Testis (tissue), 3 donors: ENCODE results near the gene KCNH6. TPM values are rescaled to one million over a fixed set of nuclear protein-coding genes. Genes with fewer than 3 reads are reported as not detected.

Experiments used
- DNase-seq: peaks from one replicate; pipeline ENCODE4 v3.0.0-alpha.2; 2019
- H3K27ac ChIP-seq, 2 donors: fragments of 200-600 bp; sonication (generic); one replicate each; pipeline ENCODE4 v1.5.1; 2019
- H3K27me3 ChIP-seq: fragments of 200-600 bp; sonication (generic); one replicate; pipeline ENCODE4 v1.5.1; 2019
- H3K36me3 ChIP-seq: fragments of 200-600 bp; sonication (generic); one replicate; pipeline ENCODE4 v1.5.1; 2017; ENCODE audit warnings: low read depth; ENCODE audit errors: missing control alignments
- H3K4me1 ChIP-seq: fragments of 200-600 bp; sonication (generic); one replicate; pipeline ENCODE4 v1.5.1; 2019
- H3K4me3 ChIP-seq, 2 donors: fragments of 200-600 bp; sonication (generic); one replicate each; pipeline ENCODE4 v1.5.1; 2017 to 2019
- H3K9me3 ChIP-seq: fragments of 200-600 bp; sonication (generic); one replicate; pipeline ENCODE4 v1.5.1; 2017
- CTCF ChIP-seq, 3 experiments: fragments of 450-650 bp in 2 of 3; fragments of 200-600 bp in 1 of 3; sonication (generic) in 1 of 3; IDR thresholded peaks; one replicate each; pipeline ENCODE4 v1.5.1; 2016 to 2019; ENCODE audit warnings: antibody characterized with exemption in 3 of 3, mild to moderate bottlenecking in 2 of 3, moderate library complexity in 1 of 3
- POLR2A ChIP-seq: fragments of 450-650 bp; IDR thresholded peaks from one replicate; pipeline ENCODE4 v1.6.1; 2017; ENCODE audit warnings: antibody characterized with exemption, mild to moderate bottlenecking, moderate library complexity
- WGBS, 2 donors: methylation state at CpG; one replicate each; pipeline ENCODE4 v1.1.5; 2018; 5-methylcytosine and 5-hydroxymethylcytosine counted together
- intact Hi-C: fragments of 100-400 bp; cut with DNase I; formaldehyde crosslinking; loops from one replicate; pipeline ENCODE4 v1.15.1; 2023; ENCODE audit warnings: low total_unique reads
- polyA plus RNA-seq: library from polyadenylated mRNA; stranded (reverse); fragments of 350-450 nt; fragmentation: Illumina TruSeq; extraction: RNeasy Lipid Tissue Mini Kit (QIAGEN cat#74804); gene quantifications from one replicate; pipeline ENCODE4 v1.2.3, GENCODE V29; 2014; ENCODE audit warnings: low read depth, low replicate concordance; ENCODE audit not compliant: insufficient read depth
- total RNA-seq, 2 donors: library from RNA; depleted of rRNA; stranded (reverse); fragments of >200 nt; gene quantifications; one replicate each; pipeline ENCODE4 v1.2.3, GENCODE V29; 2016

KCNH6 gene
- total and polyA plus RNA-seq, 3 donors from 2014 or later: 0.79 to 1.7 (median 0.99) TPM

- Histone ChIP-seq H3K27me3 (no peaks in the 10 kb centered on the region), H3K4me1 (no peaks in the 10 kb centered on the region), H3K27ac (no peak overlapping the region), H3K4me3 (no peak overlapping the region), H3K9me3 (no peaks in the 10 kb centered on the region), H3K36me3 (no peaks in the 10 kb centered on the region)
- intact Hi-C loops: no loop called here
- TF ChIP-seq POLR2A (no peak), CTCF (IDR thresholded peaks at IDR 0.05) (no peak)
- 79% methylated on average over 8 of the region's 8 CpGs for WGBS, 2 donors
- DNase-seq: no peak
Measured at GRCh38 chr17:63517825-63518534, 5.2 kb upstream of the KCNH6 start.

GRCh38 chr17:63519116-63519881 is 3.9 kb upstream of the KCNH6 start:
- no peak for DNase-seq
- intact Hi-C loops: no loop called here
- H3K27ac ChIP-seq: no peak overlapping the region
- H3K9me3 ChIP-seq: no peaks in the 10 kb centered on the region
- TF ChIP-seq CTCF (IDR thresholded peaks at IDR 0.05) (no peak), POLR2A (no peak)
- 56 to 88% methylated on average over 1 of the region's 1 CpG for WGBS, 2 donors
- no peaks in the 10 kb centered on the region for H3K4me1 ChIP-seq
- H3K27me3 ChIP-seq: no peaks in the 10 kb centered on the region
- H3K36me3 ChIP-seq: no peaks in the 10 kb centered on the region
- no peak overlapping the region for H3K4me3 ChIP-seq

- WGBS, 2 donors: 70 to 72% methylated on average over 5 of the region's 5 CpGs
- intact Hi-C loops: no loop called here
Measured at GRCh38 chr17:63519972-63520882, 2.9 kb upstream of the KCNH6 start.

GRCh38 chr17:63524051-63524450 is 893 bp downstream of the KCNH6 start:
- Histone ChIP-seq H3K9me3 (no peaks in the 10 kb centered on the region), H3K4me3 (no peak overlapping the region), H3K4me1 (no peaks in the 10 kb centered on the region), H3K27ac (no peak overlapping the region), H3K27me3 (no peaks in the 10 kb centered on the region), H3K36me3 (no peaks in the 10 kb centered on the region)
- 82 to 95% methylated on average over 5 to 14 of the region's 14 CpGs for WGBS, 2 donors
- TF ChIP-seq CTCF (IDR thresholded peaks at IDR 0.05) (no peak), POLR2A (no peak)
- DNase-seq: no peak
- intact Hi-C loops: no loop called here

More at GRCh38 chr17:63519972-63520882, 2.9 kb upstream of the KCNH6 start:
- H3K27me3 ChIP-seq: no peaks in the 10 kb centered on the region
- DNase-seq: no peak
- H3K36me3 ChIP-seq: no peaks in the 10 kb centered on the region
- no peak overlapping the region for H3K4me3 ChIP-seq
- TF ChIP-seq CTCF (IDR thresholded peaks at IDR 0.05) (no peak), POLR2A (no peak)
- H3K9me3 ChIP-seq: no peaks in the 10 kb centered on the region
- H3K27ac ChIP-seq: no peak overlapping the region
- no peaks in the 10 kb centered on the region for H3K4me1 ChIP-seq
